GM12878 (cell line): ENCODE results near the gene RMI2. TPM values are rescaled to one million over a fixed set of nuclear protein-coding genes. Genes with fewer than 3 reads are reported as not detected.

Experiments
- ATF7 ChIP-seq: fragments of 450-650 bp; IDR thresholded peaks from 2 replicates; pipeline ENCODE4 v1.6.1; 2016; ENCODE audit warnings: low read depth, mild to moderate bottlenecking
- CTCF ChIP-seq, 3 experiments: IDR thresholded peaks in 2 of 3; conservative IDR thresholded peaks in 1 of 3; 2 replicates each; pipeline ENCODE4 v1.5.1; 2011; ENCODE audit warnings: low read depth in 3 of 3, low read length in 3 of 3, mild to moderate bottlenecking in 3 of 3, control low read depth in 2 of 3, moderate library complexity in 2 of 3, inconsistent platforms in 1 of 3, mixed read lengths in 1 of 3; ENCODE audit not compliant: control insufficient read depth in 2 of 3, insufficient read depth in 1 of 3; ENCODE audit errors: extremely low read depth in 1 of 3
- GABPA ChIP-seq: IDR thresholded peaks from 2 replicates; pipeline ENCODE4 v1.6.1; 2014; ENCODE audit warnings: antibody characterized with exemption, low read depth, mild to moderate bottlenecking, inconsistent platforms
- GATAD2B ChIP-seq: fragments of 450-650 bp; conservative IDR thresholded peaks from 2 replicates; pipeline ENCODE4 v1.6.1; 2017; ENCODE audit warnings: low read depth, mild to moderate bottlenecking, moderate library complexity
- IKZF1 ChIP-seq: fragments of 450-650 bp; conservative IDR thresholded peaks from 2 replicates; pipeline ENCODE4 v1.6.1; 2017; ENCODE audit warnings: antibody characterized with exemption, mild to moderate bottlenecking
- IKZF2 ChIP-seq, 2 experiments: fragments of 450-650 bp; IDR thresholded peaks; 2 replicates each; pipeline ENCODE4 v1.6.1; 2017; ENCODE audit warnings: mild to moderate bottlenecking in 2 of 2, moderate library complexity in 2 of 2
- IRF4 ChIP-seq: IDR thresholded peaks from 2 replicates; pipeline ENCODE4 v1.6.1; 2011; ENCODE audit warnings: low read depth, low read length
- JUNB ChIP-seq: IDR thresholded peaks from 2 replicates; pipeline ENCODE4 v1.6.1; 2016; ENCODE audit warnings: antibody characterized with exemption, mild to moderate bottlenecking
- KLF5 ChIP-seq: fragments of 450-650 bp; IDR thresholded peaks from 2 replicates; pipeline ENCODE4 v1.6.1; 2014; ENCODE audit warnings: mild to moderate bottlenecking; ENCODE audit not compliant: partially characterized antibody
- MLLT1 ChIP-seq: fragments of 450-650 bp; IDR thresholded peaks from 2 replicates; pipeline ENCODE4 v1.6.1; 2016; ENCODE audit warnings: mild to moderate bottlenecking
- NFIC ChIP-seq: IDR thresholded peaks from 2 replicates; pipeline ENCODE4 v1.6.1; 2012; ENCODE audit warnings: low read depth, mild to moderate bottlenecking, inconsistent platforms, low read length, moderate library complexity
- NRF1 ChIP-seq: conservative IDR thresholded peaks from 2 replicates; pipeline ENCODE4 v1.6.1; 2011; ENCODE audit warnings: mild to moderate bottlenecking, low read depth, low read length, improper control_type of control experiment
- POLR2A ChIP-seq: IDR thresholded peaks from 2 replicates; pipeline ENCODE4 v1.6.1; 2011; ENCODE audit warnings: low read depth, mild to moderate bottlenecking, low read length
- POLR2AphosphoS5 ChIP-seq: IDR thresholded peaks from 2 replicates; pipeline ENCODE4 v1.6.1; 2011; ENCODE audit warnings: mild to moderate bottlenecking, low read length, inconsistent platforms
- RAD51 ChIP-seq: fragments of 450-650 bp; IDR thresholded peaks from 2 replicates; pipeline ENCODE4 v1.6.1; 2016; ENCODE audit warnings: moderate library complexity, mild to moderate bottlenecking, inconsistent platforms
- RCOR1 ChIP-seq: conservative IDR thresholded peaks from 2 replicates; pipeline ENCODE4 v1.6.1; 2012; ENCODE audit warnings: low read depth, low read length, improper control_type of control experiment
- REST ChIP-seq: IDR thresholded peaks from 2 replicates; pipeline ENCODE4 v1.6.1; 2012; ENCODE audit warnings: mild to moderate bottlenecking, low read depth, low read length
- RFX5 ChIP-seq: IDR thresholded peaks from 2 replicates; pipeline ENCODE4 v1.6.1; 2011; ENCODE audit warnings: low read depth, low read length, improper control_type of control experiment
- WRNIP1 ChIP-seq: IDR thresholded peaks from 2 replicates; pipeline ENCODE4 v1.6.1; 2011; ENCODE audit warnings: low read depth, low read length, improper control_type of control experiment, borderline replicate concordance
- ZBED1 ChIP-seq: IDR thresholded peaks from 2 replicates; pipeline ENCODE4 v1.6.1; 2016; ENCODE audit warnings: borderline replicate concordance
- polyA plus RNA-seq, 11 experiments: library from polyadenylated mRNA; depleted of rRNA in 4 of 11; unstranded in 6 of 11; stranded (reverse) in 5 of 11; fragments of >200 nt; fragmentation: Nextera tagmentation in 4 of 11; fragmentation: Illumina TruSeq in 1 of 11; extraction: Ambion mirVana in 4 of 11; extraction: Trizol in 1 of 11; gene quantifications; 1 replicate in 1 of 11; 2 replicates in 10 of 11; pipeline versions ENCODE4 v1.2.1 to v1.2.3, GENCODE V29; 2011 to 2016; ENCODE audit warnings: inconsistent platforms in 2 of 11, missing spikeins in 2 of 11, low read depth in 1 of 11
- total RNA-seq, 4 experiments: library from RNA; depleted of rRNA in 3 of 4; stranded (reverse); fragments of >200 nt in 3 of 4; fragmentation: Illumina TruSeq in 1 of 4; extraction: Trizol in 1 of 4; gene quantifications; 2 replicates each; pipeline versions ENCODE4 v1.2.1 to v1.2.3, GENCODE V29; 2013 to 2021
- TF ChIP-seq, protein P1 (sequence below): fragments of 450-650 bp; IDR thresholded peaks from 2 replicates; pipeline ENCODE4 v1.6.1; 2017; ENCODE audit warnings: antibody characterized with exemption, mild to moderate bottlenecking, moderate library complexity

The RMI2 gene
- total and polyA plus RNA-seq, 10 of the 15 experiments (the other 5 are each of a cell fraction or from before 2014, with no cell fraction given): 9.6 to 68.8 (median 32.1) TPM

GRCh38 chr16:11306997-11307638, 38.1 kb upstream of the RMI2 start (continued):
- TF ChIP-seq MLLT1 (no peak), CTCF (IDR thresholded peaks at IDR 0.05 in 2 of 3, conservative IDR thresholded peaks at IDR 0.05 in 1 of 3; ENCODE audit: control insufficient read depth in 2 of 3, extremely low read depth in 1 of 3, insufficient read depth in 1 of 3, low read depth in 3 of 3, low read length in 3 of 3) (no peak), KLF5 (no peak), POLR2A (no peak), NFIC (0 out of 2 replicates have a peak, but pooled peaks have one; percentile 24), IKZF2 (IDR thresholded peaks at IDR 0.05) (peak; percentile 42 to 50; a peak in 3 of 4 replicates), POLR2AphosphoS5 (no peak), ZBED1 (no peak), GATAD2B (no peak), WRNIP1 (no peak), RFX5 (no peak), NRF1 (no peak), IKZF1 (no peak), RAD51 (no peak), GABPA (no peak), ATF7 (no peak), JUNB (peak; percentile 70), RCOR1 (no peak), IRF4 (peak; percentile 54; the same call in 1 of the 2 replicates), REST (no peak)
- TF ChIP-seq, protein P1, sequence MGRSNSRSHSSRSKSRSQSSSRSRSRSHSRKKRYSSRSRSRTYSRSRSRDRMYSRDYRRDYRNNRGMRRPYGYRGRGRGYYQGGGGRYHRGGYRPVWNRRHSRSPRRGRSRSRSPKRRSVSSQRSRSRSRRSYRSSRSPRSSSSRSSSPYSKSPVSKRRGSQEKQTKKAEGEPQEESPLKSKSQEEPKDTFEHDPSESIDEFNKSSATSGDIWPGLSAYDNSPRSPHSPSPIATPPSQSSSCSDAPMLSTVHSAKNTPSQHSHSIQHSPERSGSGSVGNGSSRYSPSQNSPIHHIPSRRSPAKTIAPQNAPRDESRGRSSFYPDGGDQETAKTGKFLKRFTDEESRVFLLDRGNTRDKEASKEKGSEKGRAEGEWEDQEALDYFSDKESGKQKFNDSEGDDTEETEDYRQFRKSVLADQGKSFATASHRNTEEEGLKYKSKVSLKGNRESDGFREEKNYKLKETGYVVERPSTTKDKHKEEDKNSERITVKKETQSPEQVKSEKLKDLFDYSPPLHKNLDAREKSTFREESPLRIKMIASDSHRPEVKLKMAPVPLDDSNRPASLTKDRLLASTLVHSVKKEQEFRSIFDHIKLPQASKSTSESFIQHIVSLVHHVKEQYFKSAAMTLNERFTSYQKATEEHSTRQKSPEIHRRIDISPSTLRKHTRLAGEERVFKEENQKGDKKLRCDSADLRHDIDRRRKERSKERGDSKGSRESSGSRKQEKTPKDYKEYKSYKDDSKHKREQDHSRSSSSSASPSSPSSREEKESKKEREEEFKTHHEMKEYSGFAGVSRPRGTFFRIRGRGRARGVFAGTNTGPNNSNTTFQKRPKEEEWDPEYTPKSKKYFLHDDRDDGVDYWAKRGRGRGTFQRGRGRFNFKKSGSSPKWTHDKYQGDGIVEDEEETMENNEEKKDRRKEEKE: no peak
